ENCODE results near the gene PHYKPL. TPM values are rescaled to one million over a fixed set of nuclear protein-coding genes. Genes with fewer than 3 reads are reported as not detected.

The PHYKPL gene
- total and polyA plus RNA-seq, 2 of the 4 experiments (the other 2 are of a cell fraction): 10.0 to 24.5 TPM

- Histone ChIP-seq H2AK5ac (ENCODE audit: low read depth, low read length) (no peak overlapping the region), H3K23ac (ENCODE audit: low read depth, low read length) (no peak overlapping the region), H3K4me2 (ENCODE audit: low read depth, low read length) (no peak overlapping the region), H2BK5ac (ENCODE audit: low read depth, low read length, poor library complexity, severe bottlenecking) (no peak overlapping the region), H3K36me3 (ENCODE audit: control insufficient read depth, insufficient read depth, low read length) (no peaks in the 10 kb centered on the region), H3K4ac (ENCODE audit: low read depth, low read length) (no peak overlapping the region), H2AK9ac (replicated peaks; ENCODE audit: low read depth, low read length, poor library complexity) (no peak overlapping the region), H2BK120ac (ENCODE audit: low read depth, low read length) (no peak overlapping the region), H4K20me1 (ENCODE audit: insufficient read depth, low read length) (no peaks in the 10 kb centered on the region), H2AFZ (replicated peaks; ENCODE audit: low read length, poor library complexity) (no peak overlapping the region), H3K27ac (ENCODE audit: insufficient read depth, low read length) (no peak overlapping the region), H3K56ac (ENCODE audit: extremely low read depth, insufficient read depth, low read length) (no peak overlapping the region), H3K79me1 (ENCODE audit: low read depth in 1 of 2, low read length in 2 of 2) (no peaks in the 10 kb centered on the region), H3K9me3 (ENCODE audit: control insufficient read depth, insufficient read depth, low read length) (no peaks in the 10 kb centered on the region), H2BK20ac (ENCODE audit: low read depth, low read length) (no peak overlapping the region), H3K14ac (replicated peaks; ENCODE audit: low read depth, low read length) (no peak overlapping the region), H3K9me1 (ENCODE audit: insufficient read depth, low read length) (no peaks in the 10 kb centered on the region), H3K18ac (ENCODE audit: low read depth, low read length) (no peak overlapping the region), H3K4me1 (ENCODE audit: control insufficient read depth, insufficient read depth, low read length) (no peaks in the 10 kb centered on the region), H3K4me3 (ENCODE audit: insufficient read depth, low read depth, low read length) (no peak overlapping the region), H4K8ac (ENCODE audit: low read depth in 2 of 2, low read length in 2 of 2) (no peak overlapping the region), H4K5ac (ENCODE audit: low read depth, low read length) (no peak overlapping the region), H3K27me3 (ENCODE audit: control insufficient read depth, insufficient read depth, low read length) (no peaks in the 10 kb centered on the region), H4K91ac (ENCODE audit: insufficient read depth, low read depth, low read length) (no peak overlapping the region), H3K9ac (ENCODE audit: low read depth, low read length) (no peak overlapping the region), H2BK15ac (ENCODE audit: low read depth, low read length) (no peak overlapping the region)
- ChIA-PET CTCF (no interaction called here), POLR2A (ENCODE audit: unreplicated experiment) (interaction anchor here (0.5 kb wide), 1 partner anchor 15 kb away, joined by 4 read pairs; no protein-coding TSS in a partner anchor)
- dilution Hi-C loops (cut with HindIII; ENCODE audit: low sequenced_read_pairs, unreplicated experiment): no loop called here
- in situ Hi-C loops (cut with MboI; ENCODE audit: low sequenced_read_pairs): no loop called here
- no peak for DNase-seq
- WGBS, 2 experiments (ENCODE audit: extremely low coverage in 2 of 2, insufficient read length in 1 of 2): 80% methylated on average over 1 of the region's 10 CpGs; no CpG with 5 or more reads in 1 of the 2 experiments
- TF ChIP-seq FOS (IDR thresholded peaks at IDR 0.05; ENCODE audit: low read depth, low read length): no peak
- no peak for TF ChIP-seq RAD21 (IDR thresholded peaks at IDR 0.05; ENCODE audit: low read length)
- TF ChIP-seq MAZ (IDR thresholded peaks at IDR 0.05; ENCODE audit: borderline replicate concordance, low read depth, low read length): no peak
- no peak for TF ChIP-seq MAFK (IDR thresholded peaks at IDR 0.05; ENCODE audit: low read depth, low read length)
- no peak for TF ChIP-seq CEBPB (IDR thresholded peaks at IDR 0.05; ENCODE audit: low read depth, low read length)
- TF ChIP-seq SMC3 (IDR thresholded peaks at IDR 0.05; ENCODE audit: low read depth, low read length): no peak
- no peak for TF ChIP-seq USF2 (IDR thresholded peaks at IDR 0.05; ENCODE audit: low read depth, low read length)
- TF ChIP-seq NFE2L2 (IDR thresholded peaks at IDR 0.05; ENCODE audit: low read depth, low read length): no peak
- TF ChIP-seq RCOR1 (IDR thresholded peaks at IDR 0.05; ENCODE audit: insufficient replicate concordance, low read length): no peak
- no peak for TF ChIP-seq MXI1 (IDR thresholded peaks at IDR 0.05; ENCODE audit: borderline replicate concordance, low read depth, low read length)
- TF ChIP-seq CHD1 (IDR thresholded peaks at IDR 0.05; ENCODE audit: low read depth, low read length): no peak
- intact Hi-C loops (cut with micrococcal nuclease): no loop called here
- no TSS peak for BruUV-seq (replicated peaks)
- ATAC-seq (ENCODE audit: low read depth): no peak
These were observed 34.0 kb upstream of the PHYKPL start for GRCh38 chr5:178266581-178266980.

Data from IMR-90 (cell line).